Thyroid gland (tissue), 4 donors: ENCODE measurements around the gene DNAJC1.

Source experiments
- CTCF ChIP-seq, 6 experiments: fragments of 200-600 bp in 3 of 6; fragments of 450-650 bp in 3 of 6; sonication (generic) in 3 of 6; IDR thresholded peaks; one replicate each; pipeline ENCODE4 v1.5.1; 2016 to 2019; ENCODE audit warnings: antibody characterized with exemption in 6 of 6, mild to moderate bottlenecking in 2 of 6, inconsistent platforms in 1 of 6, moderate library complexity in 1 of 6
- POLR2A ChIP-seq, 2 donors: fragments of 450-650 bp; IDR thresholded peaks; one replicate each; pipeline ENCODE4 v1.6.1; 2017; ENCODE audit warnings: antibody characterized with exemption in 2 of 2, mild to moderate bottlenecking in 2 of 2, moderate library complexity in 1 of 2

- TF ChIP-seq CTCF (IDR thresholded peaks at IDR 0.05) (no peak), POLR2A (IDR thresholded peaks at IDR 0.05) (no peak)
These were observed 46.1 kb upstream of the DNAJC1 start for GRCh38 chr10:22049635-22050034.
